K562 (cell line): Measurements from ENCODE around the gene CXCR5. TPM values are rescaled to one million over a fixed set of nuclear protein-coding genes. Genes with fewer than 3 reads are reported as not detected.

ENCODE experiments used
- ARHGAP35 ChIP-seq: fragments of 450-650 bp; IDR thresholded peaks from 2 replicates; pipeline ENCODE4 v1.6.1; 2018; ENCODE audit not compliant: partially characterized antibody
- ATF1 ChIP-seq, 2 experiments: fragments of 450-650 bp in 1 of 2; IDR thresholded peaks; 2 replicates each; pipeline ENCODE4 v1.6.1; 2016; ENCODE audit warnings: missing compliant biosample characterization in 1 of 2, missing genetic modification characterization in 1 of 2
- FOXP4 ChIP-seq: sonication (generic); formaldehyde crosslinking; IDR thresholded peaks from 2 replicates; pipeline ENCODE4 v1.8.0; 2022; ENCODE audit warnings: mild to moderate bottlenecking, missing genetic modification reagents, borderline replicate concordance
- OTX1 ChIP-seq: fragments of 450-650 bp; formaldehyde crosslinking; IDR thresholded peaks from 2 replicates; pipeline ENCODE4 v1.4.0; 2022; ENCODE audit warnings: mild to moderate bottlenecking
- PBX2 ChIP-seq, 2 experiments: IDR thresholded peaks in 1 of 2; conservative IDR thresholded peaks in 1 of 2; 2 replicates each; pipeline ENCODE4 v1.6.1; 2016; ENCODE audit warnings: low read depth in 2 of 2, mild to moderate bottlenecking in 1 of 2, missing compliant biosample characterization in 1 of 2, missing genetic modification characterization in 1 of 2, moderate library complexity in 1 of 2
- POLR3G ChIP-seq: IDR thresholded peaks from 2 replicates; pipeline ENCODE4 v1.6.1; 2011; ENCODE audit not compliant: insufficient read length, insufficient replicate concordance; ENCODE audit errors: extremely low read depth
- TAF7 ChIP-seq: fragments of 450-650 bp; IDR thresholded peaks from 2 replicates; pipeline ENCODE4 v1.6.1; 2016; ENCODE audit warnings: missing genetic modification characterization, missing compliant biosample characterization
- ZFP91 ChIP-seq: sonication (generic); formaldehyde crosslinking; IDR thresholded peaks from 2 replicates; pipeline ENCODE4 v1.8.0; 2022; ENCODE audit warnings: mild to moderate bottlenecking, missing genetic modification reagents
- ZNF444 ChIP-seq: fragments of 250-450 bp; sonication (Bioruptor Pico); IDR thresholded peaks from 2 replicates; pipeline ENCODE4 v1.4.0; 2020; ENCODE audit warnings: mild to moderate bottlenecking, moderate library complexity
- ZNF512 ChIP-seq: IDR thresholded peaks from 2 replicates; pipeline ENCODE4 v1.6.1; 2016; ENCODE audit warnings: missing genetic modification characterization, missing compliant biosample characterization
- ZNF592 ChIP-seq: fragments of 450-650 bp; IDR thresholded peaks from 2 replicates; pipeline ENCODE4 v1.6.1; 2017; ENCODE audit warnings: antibody characterized with exemption, mild to moderate bottlenecking
- polyA plus RNA-seq, 8 experiments: library from polyadenylated mRNA; depleted of rRNA in 4 of 8; stranded (reverse) in 5 of 8; unstranded in 3 of 8; fragments of >200 nt; fragmentation: Nextera tagmentation in 2 of 8; fragmentation: Illumina TruSeq in 1 of 8; extraction: Ambion mirVana in 2 of 8; extraction: Trizol in 1 of 8; gene quantifications; 2 replicates each; pipeline versions ENCODE4 v1.2.1 to v1.2.3, GENCODE V29; 2011 to 2014; ENCODE audit warnings: inconsistent platforms in 1 of 8, missing spikeins in 1 of 8
- total RNA-seq, 7 experiments: library from RNA; depleted of rRNA in 6 of 7; stranded (reverse); fragments of >200 nt in 6 of 7; fragmentation: Illumina TruSeq in 2 of 7; extraction: Trizol in 2 of 7; gene quantifications; 2 replicates each; pipeline versions ENCODE4 v1.2.1 to v1.2.3, GENCODE V29; 2011 to 2021; ENCODE audit warnings: low replicate concordance in 1 of 7

Gene CXCR5
- total and polyA plus RNA-seq, 9 of the 15 experiments (the other 6 are each of a cell fraction or from before 2014, with no cell fraction given), result 0.03 to 0.06 TPM; not detected in 7

GRCh38 chr11:118918128-118918685 lies 34.5 kb downstream of the CXCR5 start (continued):
- no peak for TF ChIP-seq ZNF592
- TF ChIP-seq POLR3G, result no peak
- TF ChIP-seq ZFP91, result no peak
- no peak for TF ChIP-seq ZNF444 (CRISPR knock-in tag)
- 0 out of 2 replicates have a peak, but pooled peaks have one; percentile 46 for TF ChIP-seq FOXP4 (CRISPR knock-in tag)
- TF ChIP-seq PBX2 (CRISPR knock-in tag; IDR thresholded peaks at IDR 0.05; ENCODE audit: low read depth), result no peak
- TF ChIP-seq PBX2 (tag; conservative IDR thresholded peaks at IDR 0.05; ENCODE audit: low read depth), result no peak
- TF ChIP-seq OTX1 (CRISPR knock-in tag), result peak; percentile 88; the same call in 1 of the 2 replicates
- no peak for TF ChIP-seq ZNF512 (tag)
- no peak for TF ChIP-seq ATF1 (CRISPR knock-in tag; IDR thresholded peaks at IDR 0.05)
- no peak for TF ChIP-seq ATF1 (tag; IDR thresholded peaks at IDR 0.05)
- no peak for TF ChIP-seq TAF7 (tag)
- no peak for TF ChIP-seq ARHGAP35
